SK-N-SH treated with all-trans-retinoic acid at 6 μM for 48 hours (cell line): ENCODE data around the gene ZNF292.

Experiments used
- ATAC-seq: fragments of 200-7000 bp; cut with Tn5 transposase; 3 replicates; pipeline ENCODE4 v1.9.1; 2020; ENCODE audit warnings: mild to moderate bottlenecking, moderate library complexity
- ARNTL ChIP-seq: fragments of 450-650 bp; formaldehyde crosslinking; IDR thresholded peaks from 2 replicates; pipeline ENCODE4 v1.5.0; 2020; ENCODE audit warnings: low read depth, mild to moderate bottlenecking, moderate library complexity, borderline replicate concordance
- BACH2 ChIP-seq: fragments of 250-450 bp; sonication (Bioruptor Pico); IDR thresholded peaks from 2 replicates; pipeline ENCODE4 v1.9.0; 2021; ENCODE audit warnings: mild to moderate bottlenecking, borderline replicate concordance
- CREB5 ChIP-seq: fragments of 250-450 bp; sonication (Bioruptor Pico); IDR thresholded peaks from 2 replicates; pipeline ENCODE4 v1.5.1; 2020; ENCODE audit warnings: low read depth, mild to moderate bottlenecking, moderate library complexity
- CSDC2 ChIP-seq: fragments of 250-450 bp; sonication (Bioruptor Pico); IDR thresholded peaks from 2 replicates; pipeline ENCODE4 v1.5.0; 2020; ENCODE audit warnings: mild to moderate bottlenecking, moderate library complexity
- CSRNP3 ChIP-seq: fragments of 250-450 bp; sonication (Bioruptor Pico); IDR thresholded peaks from 2 replicates; pipeline ENCODE4 v1.5.1; 2021; ENCODE audit warnings: mild to moderate bottlenecking, moderate library complexity
- ESRRG ChIP-seq: fragments of 250-450 bp; sonication (Bioruptor Pico); IDR thresholded peaks from 2 replicates; pipeline ENCODE4 v1.6.1; 2021; ENCODE audit warnings: mild to moderate bottlenecking
- GLIS3 ChIP-seq: fragments of 250-450 bp; sonication (Bioruptor Pico); IDR thresholded peaks from 2 replicates; pipeline ENCODE4 v1.5.0; 2020; ENCODE audit warnings: mild to moderate bottlenecking, moderate library complexity
- ISL1 ChIP-seq: fragments of 250-450 bp; sonication (Bioruptor Pico); IDR thresholded peaks from 2 replicates; pipeline ENCODE4 v2.1.2; 2022; ENCODE audit warnings: mild to moderate bottlenecking, moderate library complexity
- OSR1 ChIP-seq: fragments of 250-450 bp; sonication (Bioruptor Pico); IDR thresholded peaks from 2 replicates; pipeline ENCODE4 v1.8.0; 2022; ENCODE audit warnings: moderate library complexity, mild to moderate bottlenecking, inconsistent platforms
- PATZ1 ChIP-seq: fragments of 250-450 bp; sonication (Bioruptor Pico); IDR thresholded peaks from 2 replicates; pipeline ENCODE4 v1.8.0; 2020; ENCODE audit warnings: mild to moderate bottlenecking, moderate library complexity, borderline replicate concordance
- PPARA ChIP-seq: fragments of 250-450 bp; sonication (Bioruptor Pico); IDR thresholded peaks from 2 replicates; pipeline ENCODE4 v1.5.0; 2020; ENCODE audit warnings: mild to moderate bottlenecking, borderline replicate concordance
- RARB ChIP-seq: fragments of 250-450 bp; sonication (Bioruptor Pico); IDR thresholded peaks from 2 replicates; pipeline ENCODE4 v1.8.0; 2021; ENCODE audit warnings: mild to moderate bottlenecking, moderate library complexity
- TCF4 ChIP-seq: fragments of 250-450 bp; sonication (Bioruptor Pico); IDR thresholded peaks from 2 replicates; pipeline ENCODE4 v1.8.0; 2021; ENCODE audit warnings: mild to moderate bottlenecking, moderate library complexity, borderline replicate concordance
- TOX ChIP-seq: fragments of 250-450 bp; sonication (Bioruptor Pico); IDR thresholded peaks from 2 replicates; pipeline ENCODE4 v1.8.0; 2021; ENCODE audit warnings: mild to moderate bottlenecking, moderate library complexity, borderline replicate concordance
- TSHZ2 ChIP-seq: fragments of 250-450 bp; sonication (Bioruptor Pico); IDR thresholded peaks from 2 replicates; pipeline ENCODE4 v1.5.0; 2020; ENCODE audit warnings: mild to moderate bottlenecking, moderate library complexity
- ZC3H10 ChIP-seq: fragments of 250-450 bp; sonication (Bioruptor Pico); IDR thresholded peaks from 2 replicates; pipeline ENCODE4 v1.5.1; 2021; ENCODE audit warnings: mild to moderate bottlenecking, moderate library complexity
- ZFP30 ChIP-seq: fragments of 450-650 bp; formaldehyde crosslinking; IDR thresholded peaks from 2 replicates; pipeline ENCODE4 v1.5.0; 2022; ENCODE audit warnings: mild to moderate bottlenecking, moderate library complexity
- ZNF565 ChIP-seq: fragments of 450-650 bp; formaldehyde crosslinking; conservative IDR thresholded peaks from 2 replicates; pipeline ENCODE4 v1.5.0; 2020; ENCODE audit warnings: low read depth, mild to moderate bottlenecking, moderate library complexity
- ZNF70 ChIP-seq: fragments of 450-650 bp; formaldehyde crosslinking; IDR thresholded peaks from 2 replicates; pipeline ENCODE4 v1.5.0; 2020; ENCODE audit warnings: mild to moderate bottlenecking, moderate library complexity
- ZNF8 ChIP-seq: fragments of 450-650 bp; formaldehyde crosslinking; IDR thresholded peaks from 2 replicates; pipeline ENCODE4 v1.5.0; 2020; ENCODE audit warnings: mild to moderate bottlenecking, moderate library complexity
- TF ChIP-seq, protein P1 (sequence below): fragments of 250-450 bp; sonication (Bioruptor Pico); IDR thresholded peaks from 2 replicates; pipeline ENCODE4 v1.8.0; 2021; ENCODE audit warnings: low read depth, mild to moderate bottlenecking, moderate library complexity, borderline replicate concordance

ZNF292 gene

DNA sequence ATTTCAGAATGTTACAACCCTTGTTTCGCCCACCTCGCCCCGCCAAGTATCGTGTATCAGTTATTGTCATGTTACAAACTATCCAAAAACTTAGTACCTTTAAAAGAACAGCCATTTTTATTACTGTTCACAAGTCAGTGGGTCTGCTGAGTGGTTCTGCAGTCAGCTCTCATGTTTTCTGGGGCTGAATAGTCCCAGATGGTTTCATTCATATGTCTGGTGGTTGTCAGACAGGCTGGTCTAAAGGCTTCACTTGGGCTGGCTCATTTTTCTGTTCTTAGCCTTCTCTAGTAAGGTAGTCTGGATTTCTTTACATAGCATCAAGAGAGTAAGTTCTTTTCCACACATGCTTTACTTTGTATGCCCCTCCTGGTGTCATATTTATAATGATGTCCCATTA is 8.6 kb downstream of the ZNF292 start:
- TF ChIP-seq PPARA (no peak), ZNF8 (no peak), BACH2 (no peak), CSDC2 (CRISPR knock-in tag) (no peak), RARB (CRISPR knock-in tag) (no peak), ZFP30 (CRISPR knock-in tag) (no peak), ARNTL (no peak), CSRNP3 (CRISPR knock-in tag) (no peak), OSR1 (CRISPR knock-in tag) (no peak), ZC3H10 (CRISPR knock-in tag) (no peak), TOX (CRISPR knock-in tag) (no peak), CREB5 (CRISPR knock-in tag) (no peak)
- TF ChIP-seq, protein P1, sequence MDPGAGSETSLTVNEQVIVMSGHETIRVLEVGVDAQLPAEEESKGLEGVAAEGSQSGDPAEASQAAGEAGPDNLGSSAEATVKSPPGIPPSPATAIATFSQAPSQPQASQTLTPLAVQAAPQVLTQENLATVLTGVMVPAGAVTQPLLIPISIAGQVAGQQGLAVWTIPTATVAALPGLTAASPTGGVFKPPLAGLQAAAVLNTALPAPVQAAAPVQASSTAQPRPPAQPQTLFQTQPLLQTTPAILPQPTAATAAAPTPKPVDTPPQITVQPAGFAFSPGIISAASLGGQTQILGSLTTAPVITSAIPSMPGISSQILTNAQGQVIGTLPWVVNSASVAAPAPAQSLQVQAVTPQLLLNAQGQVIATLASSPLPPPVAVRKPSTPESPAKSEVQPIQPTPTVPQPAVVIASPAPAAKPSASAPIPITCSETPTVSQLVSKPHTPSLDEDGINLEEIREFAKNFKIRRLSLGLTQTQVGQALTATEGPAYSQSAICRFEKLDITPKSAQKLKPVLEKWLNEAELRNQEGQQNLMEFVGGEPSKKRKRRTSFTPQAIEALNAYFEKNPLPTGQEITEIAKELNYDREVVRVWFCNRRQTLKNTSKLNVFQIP (CRISPR knock-in tag): no peak
- TF ChIP-seq, all 23 proteins: peak for 0
- ATAC-seq: peak; percentile 88

DNA sequence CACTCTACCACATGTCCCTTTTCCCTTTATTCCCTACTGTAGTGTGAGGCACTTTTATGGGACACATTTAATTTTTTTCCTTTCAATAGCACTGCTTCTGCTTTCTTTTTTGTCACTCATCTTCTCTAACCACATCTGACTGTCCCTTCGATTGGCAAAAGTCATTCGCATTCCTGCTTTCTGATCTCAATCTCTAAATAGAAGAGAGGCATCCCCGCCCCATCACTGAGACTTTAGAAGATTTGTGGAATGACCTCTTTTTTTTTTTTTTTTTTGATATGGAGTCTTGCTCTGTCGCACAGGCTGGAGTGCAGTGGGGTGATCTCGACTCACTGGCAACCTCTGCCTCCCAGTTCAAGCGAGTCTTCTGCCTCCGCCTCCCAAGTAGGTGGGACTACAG is 9.1 kb downstream of the ZNF292 start:
- no peak for ATAC-seq
- TF ChIP-seq OSR1 (CRISPR knock-in tag) (no peak), ISL1 (CRISPR knock-in tag) (no peak), TSHZ2 (CRISPR knock-in tag) (no peak), BACH2 (no peak), ZNF70 (CRISPR knock-in tag) (no peak), PPARA (no peak), CSDC2 (CRISPR knock-in tag) (no peak), TOX (CRISPR knock-in tag) (no peak), CSRNP3 (CRISPR knock-in tag) (no peak), TCF4 (CRISPR knock-in tag) (no peak), ARNTL (no peak), ZNF565 (no peak), GLIS3 (no peak), ESRRG (CRISPR knock-in tag) (no peak), PATZ1 (CRISPR knock-in tag) (no peak), ZC3H10 (CRISPR knock-in tag) (no peak), ZFP30 (CRISPR knock-in tag) (no peak), RARB (CRISPR knock-in tag) (no peak)
- TF ChIP-seq, protein P1 (CRISPR knock-in tag): no peak
- TF ChIP-seq, all 23 proteins: peak for 0
